A549 (cell line): ENCODE results near the gene LCA5. TPM values are rescaled to one million over a fixed set of nuclear protein-coding genes. Genes with fewer than 3 reads are reported as not detected.

Experiments used
- ATAC-seq, 2 experiments: fragments of 200-7000 bp in 1 of 2; fragments of >200 bp in 1 of 2; cut with Nextera tagmentation in 1 of 2; cut with Tn5 transposase in 1 of 2; 3 replicates each; pipeline versions ENCODE4 v1.8.0 to v1.9.1; 2018 to 2020; ENCODE audit warnings: mild to moderate bottlenecking in 1 of 2, moderate library complexity in 1 of 2
- CTCF ChIA-PET: fragments of 300-600 bp; sonication (Branson Sonifier 250); formaldehyde crosslinking; extraction: SDS; loops from one replicate; lab custom pipeline; 2021; ENCODE audit warnings: antibody characterized with exemption, inconsistent platforms; lab: Yijun Ruan, JAX
- POLR2A ChIA-PET: fragments of 350-600 bp; formaldehyde crosslinking; extraction: SDS; loops from one replicate; lab custom pipeline; 2021; ENCODE audit warnings: antibody characterized with exemption, inconsistent platforms; lab: Yijun Ruan, JAX
- DNase-seq, 2 experiments: peaks; one replicate each; pipeline versions ENCODE4 v3.0.0 to v3.0.0-alpha.2; 2011 to 2016; ENCODE audit warnings: low read depth in 1 of 2, low spot score in 1 of 2
- FAIRE-seq: peaks from 2 replicates; lab custom pipeline; 2011; peaks lifted over from hg19 to GRCh38; lab: Jason Lieb, UNC
- H3K27ac ChIP-seq, 2 experiments: fragments of >200 bp; sonication (Bioruptor Twin); formaldehyde crosslinking; 3 replicates each; pipeline ENCODE4 v1.5.1; 2016 to 2017
- H3K4me1 ChIP-seq: fragments of >200 bp; sonication (Bioruptor Twin); formaldehyde crosslinking; 3 replicates; pipeline ENCODE4 v1.6.1; 2016
- H3K4me2 ChIP-seq: fragments of >200 bp; sonication (Bioruptor Twin); formaldehyde crosslinking; 3 replicates; pipeline ENCODE4 v1.6.1; 2016
- H3K4me3 ChIP-seq: fragments of >200 bp; sonication (Bioruptor Twin); formaldehyde crosslinking; 3 replicates; pipeline ENCODE4 v1.5.1; 2016
- H3K9me3 ChIP-seq: fragments of >200 bp; sonication (Bioruptor Twin); formaldehyde crosslinking; 3 replicates; pipeline ENCODE4 v1.6.1; 2016
- BHLHE40 ChIP-seq: IDR thresholded peaks from 2 replicates; pipeline ENCODE4 v1.6.1; 2012; ENCODE audit warnings: low read depth, low read length, inconsistent platforms
- CEBPB ChIP-seq, 2 experiments: fragments of >200 bp in 1 of 2; sonication (Bioruptor Twin) in 1 of 2; formaldehyde crosslinking in 1 of 2; IDR thresholded peaks; 2 replicates each; pipeline ENCODE4 v1.6.1; 2012 to 2016
- CHD2 ChIP-seq: fragments of 150-350 bp; IDR thresholded peaks from 2 replicates; pipeline ENCODE4 v1.6.1; 2014; ENCODE audit warnings: low read length; ENCODE audit not compliant: partially characterized antibody
- CHD4 ChIP-seq: fragments of 200-600 bp; sonication (generic); IDR thresholded peaks from 2 replicates; pipeline ENCODE4 v1.6.1; 2016; ENCODE audit warnings: antibody characterized with exemption, mild to moderate bottlenecking, borderline replicate concordance
- EHF ChIP-seq: fragments of 250-450 bp; sonication (Bioruptor Pico); IDR thresholded peaks from 2 replicates; pipeline ENCODE4 v1.5.0; 2020; ENCODE audit warnings: mild to moderate bottlenecking
- EP300 ChIP-seq, 2 experiments: fragments of >200 bp; sonication (Bioruptor Twin); formaldehyde crosslinking; IDR thresholded peaks; 2 replicates in 1 of 2; 3 replicates in 1 of 2; pipeline ENCODE4 v1.6.1; 2016 to 2017
- ESRRA ChIP-seq: fragments of 150-350 bp; IDR thresholded peaks from 2 replicates; pipeline ENCODE4 v1.6.1; 2014; ENCODE audit warnings: mild to moderate bottlenecking, low read length, borderline replicate concordance
- FOSB ChIP-seq: fragments of 250-450 bp; sonication (Bioruptor Pico); IDR thresholded peaks from 2 replicates; pipeline ENCODE4 v1.5.0; 2020; ENCODE audit warnings: mild to moderate bottlenecking, moderate library complexity
- FOXS1 ChIP-seq: fragments of 250-450 bp; sonication (Bioruptor Pico); IDR thresholded peaks from 2 replicates; pipeline ENCODE4 v1.5.0; 2020; ENCODE audit warnings: mild to moderate bottlenecking, moderate library complexity
- HDAC2 ChIP-seq: fragments of 200-600 bp; sonication (generic); IDR thresholded peaks from 2 replicates; pipeline ENCODE4 v1.6.1; 2016
- HEYL ChIP-seq: fragments of 250-450 bp; sonication (Bioruptor Pico); IDR thresholded peaks from 2 replicates; pipeline ENCODE4 v1.8.0; 2021; ENCODE audit warnings: mild to moderate bottlenecking, moderate library complexity
- HOXA7 ChIP-seq: fragments of 250-450 bp; sonication (Bioruptor Pico); IDR thresholded peaks from 2 replicates; pipeline ENCODE4 v1.5.0; 2020; ENCODE audit warnings: mild to moderate bottlenecking, moderate library complexity
- HOXB13 ChIP-seq: fragments of 250-450 bp; sonication (Bioruptor Pico); IDR thresholded peaks from 2 replicates; pipeline ENCODE4 v1.5.0; 2020; ENCODE audit warnings: low read depth, mild to moderate bottlenecking, moderate library complexity
- JUNB ChIP-seq: fragments of >200 bp; sonication (Bioruptor Twin); formaldehyde crosslinking; IDR thresholded peaks from 2 replicates; pipeline ENCODE4 v1.6.1; 2016
- MAFK ChIP-seq: fragments of 450-650 bp; IDR thresholded peaks from 2 replicates; pipeline ENCODE4 v1.6.1; 2014; ENCODE audit not compliant: partially characterized antibody
- MAZ ChIP-seq: fragments of 150-350 bp; IDR thresholded peaks from 2 replicates; pipeline ENCODE4 v1.6.1; 2014; ENCODE audit warnings: antibody characterized with exemption, low read depth, low read length, borderline replicate concordance
- PHF8 ChIP-seq: fragments of 200-600 bp; sonication (generic); IDR thresholded peaks from 2 replicates; pipeline ENCODE4 v1.6.1; 2016; ENCODE audit warnings: low read depth, mild to moderate bottlenecking, antibody characterized with exemption, moderate library complexity, borderline replicate concordance
- POLR2A ChIP-seq: IDR thresholded peaks from 2 replicates; pipeline ENCODE4 v1.6.1; 2012; ENCODE audit warnings: mild to moderate bottlenecking, low read length
- POLR2AphosphoS2 ChIP-seq: conservative IDR thresholded peaks from 2 replicates; pipeline ENCODE4 v1.6.1; 2012; ENCODE audit warnings: low read length, improper control_type of control experiment, inconsistent platforms
- RAD21 ChIP-seq, 2 experiments: fragments of >200 bp in 1 of 2; sonication (Bioruptor Twin) in 1 of 2; formaldehyde crosslinking in 1 of 2; IDR thresholded peaks in 1 of 2; conservative IDR thresholded peaks in 1 of 2; 2 replicates in 1 of 2; 3 replicates in 1 of 2; pipeline ENCODE4 v1.6.1; 2012 to 2018; ENCODE audit warnings: inconsistent platforms in 1 of 2
- RCOR1 ChIP-seq: fragments of 150-350 bp; IDR thresholded peaks from 2 replicates; pipeline ENCODE4 v1.6.1; 2014; ENCODE audit warnings: antibody characterized with exemption, low read length, low read depth
- RFX5 ChIP-seq: fragments of 450-650 bp; IDR thresholded peaks from 2 replicates; pipeline ENCODE4 v1.7.1; 2014; ENCODE audit warnings: antibody characterized with exemption, mild to moderate bottlenecking, moderate library complexity
- SMC3 ChIP-seq: fragments of >200 bp; sonication (Bioruptor Twin); formaldehyde crosslinking; IDR thresholded peaks from 3 replicates; pipeline ENCODE4 v1.6.1; 2018; ENCODE audit warnings: inconsistent platforms
- SREBF2 ChIP-seq: fragments of 450-650 bp; IDR thresholded peaks from 2 replicates; pipeline ENCODE4 v1.6.1; 2014; ENCODE audit warnings: mild to moderate bottlenecking, moderate library complexity
- TP53 ChIP-seq: fragments of 250-450 bp; sonication (Bioruptor Pico); IDR thresholded peaks from 2 replicates; pipeline ENCODE4 v1.5.0; 2021; ENCODE audit warnings: mild to moderate bottlenecking, moderate library complexity
- ZSCAN20 ChIP-seq: fragments of 250-450 bp; sonication (Bioruptor Pico); IDR thresholded peaks from 2 replicates; pipeline ENCODE4 v1.8.0; 2022; ENCODE audit warnings: mild to moderate bottlenecking, moderate library complexity
- WGBS: methylation state at CpG from one replicate; pipeline ENCODE4 v1.1.6; 2017; ENCODE audit errors: missing lambda C conversion rate; 5-methylcytosine and 5-hydroxymethylcytosine counted together
- polyA plus RNA-seq, 4 experiments: library from polyadenylated mRNA; depleted of rRNA in 3 of 4; stranded (reverse); fragments of >200 nt; fragmentation: RNase III in 1 of 4; extraction: RNeasy Plus Mini Kit Qiagen cat#74134 plus additional on column Dnase treatment in 1 of 4; gene quantifications; 2 replicates in 3 of 4; 3 replicates in 1 of 4; pipeline ENCODE4 v1.2.3, GENCODE V29; 2011 to 2017
- TF ChIP-seq, protein P1 (sequence below): IDR thresholded peaks from 2 replicates; pipeline ENCODE4 v1.6.1; 2012
- TF ChIP-seq, protein P2 (sequence below): fragments of >200 bp; sonication (Bioruptor Twin); formaldehyde crosslinking; IDR thresholded peaks from 3 replicates; pipeline ENCODE4 v1.5.1; 2016
- TF ChIP-seq, protein P3 (sequence below): fragments of >200 bp; sonication (Bioruptor Twin); formaldehyde crosslinking; IDR thresholded peaks from 3 replicates; pipeline ENCODE4 v1.6.1; 2016
- TF ChIP-seq, protein P4 (sequence below): fragments of 150-350 bp; IDR thresholded peaks from 2 replicates; pipeline ENCODE4 v1.6.1; 2014; ENCODE audit warnings: low read depth, mild to moderate bottlenecking, low read length
- TF ChIP-seq, protein P5 (sequence below): fragments of 250-450 bp; sonication (Bioruptor Pico); IDR thresholded peaks from 2 replicates; pipeline ENCODE4 v1.5.0; 2021; ENCODE audit warnings: mild to moderate bottlenecking, moderate library complexity, borderline replicate concordance

Gene LCA5
- polyA plus RNA-seq, 2 of the 4 experiments (the other 2 are of a cell fraction): 1.2 to 3.0 TPM

DNA sequence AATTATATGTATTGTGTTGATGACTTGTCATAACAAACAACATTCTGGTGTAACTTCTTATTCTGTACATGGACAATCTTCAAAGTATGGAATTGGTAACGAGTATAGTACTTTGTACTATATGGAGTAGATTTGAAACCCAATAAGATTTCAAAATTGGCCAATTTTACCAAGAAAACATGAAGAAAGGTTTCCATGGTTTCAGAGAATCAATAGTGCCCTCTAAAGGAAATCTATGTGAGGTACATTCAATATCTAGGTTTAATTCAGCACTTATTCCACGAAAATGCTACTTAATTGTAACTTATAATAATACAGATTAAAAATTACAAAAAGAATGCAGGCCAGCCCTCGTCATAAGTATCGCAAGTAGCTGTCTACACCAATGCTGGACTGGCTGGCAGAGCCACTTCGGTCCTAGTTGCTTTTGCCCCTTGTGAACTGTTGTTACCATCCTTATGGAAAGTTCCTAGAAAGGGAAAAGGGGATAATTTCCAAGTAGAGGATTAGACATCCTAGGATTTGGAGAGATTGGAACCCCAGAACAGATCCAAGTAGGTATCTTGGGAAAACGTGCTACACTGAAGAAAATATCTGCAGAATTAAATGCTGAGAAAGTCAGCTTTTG lies 70.9 kb downstream of the LCA5 start:
- no peak for TF ChIP-seq RFX5
- no peak for TF ChIP-seq CHD2
- TF ChIP-seq, protein P1, sequence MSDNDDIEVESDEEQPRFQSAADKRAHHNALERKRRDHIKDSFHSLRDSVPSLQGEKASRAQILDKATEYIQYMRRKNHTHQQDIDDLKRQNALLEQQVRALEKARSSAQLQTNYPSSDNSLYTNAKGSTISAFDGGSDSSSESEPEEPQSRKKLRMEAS: no peak
- TF ChIP-seq ZSCAN20: no peak
- TF ChIP-seq, protein P2, sequence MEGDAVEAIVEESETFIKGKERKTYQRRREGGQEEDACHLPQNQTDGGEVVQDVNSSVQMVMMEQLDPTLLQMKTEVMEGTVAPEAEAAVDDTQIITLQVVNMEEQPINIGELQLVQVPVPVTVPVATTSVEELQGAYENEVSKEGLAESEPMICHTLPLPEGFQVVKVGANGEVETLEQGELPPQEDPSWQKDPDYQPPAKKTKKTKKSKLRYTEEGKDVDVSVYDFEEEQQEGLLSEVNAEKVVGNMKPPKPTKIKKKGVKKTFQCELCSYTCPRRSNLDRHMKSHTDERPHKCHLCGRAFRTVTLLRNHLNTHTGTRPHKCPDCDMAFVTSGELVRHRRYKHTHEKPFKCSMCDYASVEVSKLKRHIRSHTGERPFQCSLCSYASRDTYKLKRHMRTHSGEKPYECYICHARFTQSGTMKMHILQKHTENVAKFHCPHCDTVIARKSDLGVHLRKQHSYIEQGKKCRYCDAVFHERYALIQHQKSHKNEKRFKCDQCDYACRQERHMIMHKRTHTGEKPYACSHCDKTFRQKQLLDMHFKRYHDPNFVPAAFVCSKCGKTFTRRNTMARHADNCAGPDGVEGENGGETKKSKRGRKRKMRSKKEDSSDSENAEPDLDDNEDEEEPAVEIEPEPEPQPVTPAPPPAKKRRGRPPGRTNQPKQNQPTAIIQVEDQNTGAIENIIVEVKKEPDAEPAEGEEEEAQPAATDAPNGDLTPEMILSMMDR: peak; percentile 52
- no peak for TF ChIP-seq HDAC2
- TF ChIP-seq HOXB13 (CRISPR knock-in tag): no peak
- TF ChIP-seq, protein P3, sequence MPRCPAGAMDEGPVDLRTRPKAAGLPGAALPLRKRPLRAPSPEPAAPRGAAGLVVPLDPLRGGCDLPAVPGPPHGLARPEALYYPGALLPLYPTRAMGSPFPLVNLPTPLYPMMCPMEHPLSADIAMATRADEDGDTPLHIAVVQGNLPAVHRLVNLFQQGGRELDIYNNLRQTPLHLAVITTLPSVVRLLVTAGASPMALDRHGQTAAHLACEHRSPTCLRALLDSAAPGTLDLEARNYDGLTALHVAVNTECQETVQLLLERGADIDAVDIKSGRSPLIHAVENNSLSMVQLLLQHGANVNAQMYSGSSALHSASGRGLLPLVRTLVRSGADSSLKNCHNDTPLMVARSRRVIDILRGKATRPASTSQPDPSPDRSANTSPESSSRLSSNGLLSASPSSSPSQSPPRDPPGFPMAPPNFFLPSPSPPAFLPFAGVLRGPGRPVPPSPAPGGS: no peak
- peak; percentile 57 to 74; a peak in 4 of 5 replicates for TF ChIP-seq RAD21 (conservative IDR thresholded peaks at IDR 0.05 in 1 of 2, IDR thresholded peaks at IDR 0.05 in 1 of 2)
- TF ChIP-seq FOXS1 (CRISPR knock-in tag): no peak
- no peak for TF ChIP-seq EHF (CRISPR knock-in tag)
- TF ChIP-seq CHD4: no peak
- TF ChIP-seq SMC3: peak; percentile 54; the same call in 2 of the 3 replicates
- no peak for TF ChIP-seq TP53
- no peak for TF ChIP-seq MAZ
- TF ChIP-seq HEYL: no peak
- TF ChIP-seq JUNB: no peak
- no peak for TF ChIP-seq FOSB
- no peak for TF ChIP-seq BHLHE40
- TF ChIP-seq CEBPB (IDR thresholded peaks at IDR 0.05): no peak
- no peak for TF ChIP-seq EP300 (IDR thresholded peaks at IDR 0.05)
- no peak for TF ChIP-seq ESRRA
- TF ChIP-seq RCOR1: no peak
- TF ChIP-seq, all 56 proteins: peak for 3
- no peak overlapping the region for H3K27ac ChIP-seq
- ChIA-PET CTCF (interaction anchor here (1.0 to 1.3 kb wide), 2 partner anchors 9 to 61 kb away, joined by 3 to 4 read pairs; no protein-coding TSS in a partner anchor), POLR2A (no interaction called here)
- no peak for ATAC-seq
- DNase-seq: peak in 1 of 2 experiments; percentile 7
- WGBS: 0% methylated on average over 6 of the region's 6 CpGs
- H3K4me2 ChIP-seq: peak overlapping the region; percentile 35; the same call in 2 of the 3 replicates
- FAIRE-seq: no peak
- H3K4me1 ChIP-seq: peaks cover 9% of the 10 kb centered on the region; the same call in 2 of the 3 replicates
- H3K9me3 ChIP-seq: no peaks in the 10 kb centered on the region
- no peak overlapping the region for H3K4me3 ChIP-seq

DNA sequence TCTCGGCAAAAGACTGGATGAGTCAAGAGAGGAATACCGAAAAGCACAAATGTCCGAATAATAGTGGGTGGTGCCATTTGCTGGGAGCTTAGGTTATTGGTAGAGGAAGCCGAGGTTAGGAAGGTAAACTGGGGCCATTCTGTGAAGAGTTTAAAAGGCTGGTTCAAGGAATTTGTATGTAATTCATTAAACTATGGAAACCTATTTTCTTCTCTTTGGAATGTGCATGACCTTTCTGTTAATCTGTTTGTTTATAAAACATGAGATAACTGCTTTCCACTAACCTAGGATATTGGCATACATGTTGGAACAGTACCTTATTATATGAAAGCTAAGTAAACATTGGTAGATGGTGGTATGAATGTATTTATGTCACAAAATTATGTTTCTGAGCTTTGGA lies 71.8 kb downstream of the LCA5 start:
- no peak overlapping the region for H3K4me2 ChIP-seq
- POLR2A ChIA-PET: no interaction called here
- TF ChIP-seq, protein P4, sequence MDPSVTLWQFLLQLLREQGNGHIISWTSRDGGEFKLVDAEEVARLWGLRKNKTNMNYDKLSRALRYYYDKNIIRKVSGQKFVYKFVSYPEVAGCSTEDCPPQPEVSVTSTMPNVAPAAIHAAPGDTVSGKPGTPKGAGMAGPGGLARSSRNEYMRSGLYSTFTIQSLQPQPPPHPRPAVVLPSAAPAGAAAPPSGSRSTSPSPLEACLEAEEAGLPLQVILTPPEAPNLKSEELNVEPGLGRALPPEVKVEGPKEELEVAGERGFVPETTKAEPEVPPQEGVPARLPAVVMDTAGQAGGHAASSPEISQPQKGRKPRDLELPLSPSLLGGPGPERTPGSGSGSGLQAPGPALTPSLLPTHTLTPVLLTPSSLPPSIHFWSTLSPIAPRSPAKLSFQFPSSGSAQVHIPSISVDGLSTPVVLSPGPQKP: no peak
- TF ChIP-seq ZSCAN20: no peak
- no peak for TF ChIP-seq RFX5
- TF ChIP-seq SREBF2: no peak
- no peak for TF ChIP-seq EHF (CRISPR knock-in tag)
- TF ChIP-seq MAFK: no peak
- TF ChIP-seq, protein P5, sequence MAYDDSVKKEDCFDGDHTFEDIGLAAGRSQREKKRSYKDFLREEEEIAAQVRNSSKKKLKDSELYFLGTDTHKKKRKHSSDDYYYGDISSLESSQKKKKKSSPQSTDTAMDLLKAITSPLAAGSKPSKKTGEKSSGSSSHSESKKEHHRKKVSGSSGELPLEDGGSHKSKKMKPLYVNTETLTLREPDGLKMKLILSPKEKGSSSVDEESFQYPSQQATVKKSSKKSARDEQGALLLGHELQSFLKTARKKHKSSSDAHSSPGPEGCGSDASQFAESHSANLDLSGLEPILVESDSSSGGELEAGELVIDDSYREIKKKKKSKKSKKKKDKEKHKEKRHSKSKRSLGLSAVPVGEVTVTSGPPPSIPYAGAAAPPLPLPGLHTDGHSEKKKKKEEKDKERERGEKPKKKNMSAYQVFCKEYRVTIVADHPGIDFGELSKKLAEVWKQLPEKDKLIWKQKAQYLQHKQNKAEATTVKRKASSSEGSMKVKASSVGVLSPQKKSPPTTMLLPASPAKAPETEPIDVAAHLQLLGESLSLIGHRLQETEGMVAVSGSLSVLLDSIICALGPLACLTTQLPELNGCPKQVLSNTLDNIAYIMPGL (CRISPR knock-in tag): no peak
- no peak for TF ChIP-seq HOXA7
- no peak for TF ChIP-seq POLR2A
- no peak for TF ChIP-seq JUNB
- no peak for TF ChIP-seq POLR2AphosphoS2
- TF ChIP-seq PHF8: no peak

More for the DNA sequence above, 71.8 kb downstream of the LCA5 start:
- ATAC-seq (no peak), FAIRE-seq (no peak), DNase-seq (no peak)
- H3K4me1 ChIP-seq: peaks cover 9% of the 10 kb centered on the region; the same call in 2 of the 3 replicates
- H3K27ac ChIP-seq: no peak overlapping the region
- H3K9me3 ChIP-seq: no peaks in the 10 kb centered on the region
- WGBS: 86% methylated on average over 4 of the region's 4 CpGs
- CTCF ChIA-PET: no interaction called here
- no peak overlapping the region for H3K4me3 ChIP-seq
